Heart right ventricle (tissue), 16 donors: ENCODE measurements around the gene LOXHD1. TPM values are rescaled to one million over a fixed set of nuclear protein-coding genes. Genes with fewer than 3 reads are reported as not detected.

Experiments
- ATAC-seq, 8 donors: fragments of 200-7000 bp; cut with Tn5 transposase; one replicate each; pipeline ENCODE4 v1.9.1; 2020; ENCODE audit warnings: mild to moderate bottlenecking in 8 of 8, moderate library complexity in 8 of 8, moderate number of reproducible peaks in 1 of 8
- DNase-seq, 2 donors: peaks; one replicate each; pipeline ENCODE4 v3.0.0-alpha.2; 2020
- H3K27ac ChIP-seq, 10 donors: fragments of 200-600 bp; sonication (generic) in 2 of 10; one replicate each; pipeline versions ENCODE4 v1.5.0 to v1.8.0; 2020 to 2022; ENCODE audit warnings: mild to moderate bottlenecking in 3 of 10
- H3K27me3 ChIP-seq, 7 donors: fragments of 200-600 bp; one replicate each; pipeline ENCODE4 v1.8.0; 2021 to 2022; ENCODE audit warnings: mild to moderate bottlenecking in 2 of 7
- H3K36me3 ChIP-seq, 9 donors: fragments of 200-600 bp; sonication (generic) in 1 of 9; one replicate each; pipeline versions ENCODE4 v1.5.0 to v1.8.0; 2020 to 2022; ENCODE audit warnings: mild to moderate bottlenecking in 2 of 9
- H3K4me1 ChIP-seq, 9 donors: fragments of 200-600 bp; sonication (generic) in 1 of 9; one replicate each; pipeline versions ENCODE4 v1.5.0 to v1.8.0; 2020 to 2022; ENCODE audit warnings: mild to moderate bottlenecking in 4 of 9
- H3K4me3 ChIP-seq, 10 donors: fragments of 200-600 bp; sonication (generic) in 2 of 10; one replicate each; pipeline versions ENCODE4 v1.5.0 to v1.8.0; 2020 to 2022; ENCODE audit warnings: mild to moderate bottlenecking in 7 of 10, moderate library complexity in 2 of 10
- H3K9me3 ChIP-seq, 11 donors: fragments of 200-600 bp in 10 of 11; sonication (generic) in 2 of 11; one replicate each; pipeline versions ENCODE4 v1.5.0 to v1.8.0; 2013 to 2022; ENCODE audit warnings: mild to moderate bottlenecking in 2 of 11, control low read depth in 1 of 11, moderate library complexity in 1 of 11
- WGBS, 2 donors: extraction: QIAGEN DNeasy Blood & Tissue Kit; methylation state at CpG; one replicate each; pipeline ENCODE4 v1.1.7; 2013; ENCODE audit warnings: inconsistent platforms in 1 of 2; 5-methylcytosine and 5-hydroxymethylcytosine counted together
- intact Hi-C, 10 donors: fragments of 100-400 bp; cut with DNase I; formaldehyde crosslinking; loops; one replicate each; pipeline versions ENCODE4 v1.11.1 to v1.14.2; 2022
- polyA plus RNA-seq, 2 donors: library from polyadenylated mRNA; stranded (reverse); fragments of 200-250 nt; gene quantifications; one replicate each; pipeline ENCODE4 v1.2.3, GENCODE V29; 2013
- total RNA-seq, 10 donors: library from RNA; stranded (reverse); fragmentation: NEBNext Ultra II Directional in 3 of 10; extraction: Animal tissue kit (Norgen Biotek cat#: 25700) in 3 of 10; gene quantifications; one replicate each; pipeline versions ENCODE4 v1.2.1 to v1.2.4, GENCODE V29; 2021 to 2023
- TF ChIP-seq, protein P1 (sequence below), 9 donors: fragments of 200-600 bp; sonication (generic) in 2 of 9; IDR thresholded peaks; one replicate each; pipeline versions ENCODE4 v1.5.0 to v1.8.0; 2021 to 2022; ENCODE audit warnings: antibody characterized with exemption in 9 of 9, mild to moderate bottlenecking in 5 of 9, moderate library complexity in 1 of 9
- donor health status: Arrhythmogenic right ventricular cardiomyopathy.
- donor health status: ischemic (EF 13 %, LVEDD 7.1; RV severe dilation, severe dysfunction).
- donor health status: healthy with polysubstance abuse.
- donor health status: DM: no; HTN: yes; CAD: no.
- donor health status: DM: no; HTN: no; CAD: no.
- donor health status: ischemic (EF 25% LVEDD 6.9; RV normal size, moderate dysfunction).
- donor health status: ischemic (EF 25% LVEDD 5.7; RV mildly dilated, moderate dysfunction).
- donor health status: healthy.
- donor health status: DM: yes; HTN: yes; CAD: no.
- donor health status: Ischemic cardiomyopathy.
- donor health status: ischemic (EF 35%, LVEDD 5.7; RV mildly dilated, moderate dysfunction).
- donor health status: nonischemic (EF 11% LVEDD 7.7; RV severe dilation, severe dysfunction).
- donor health status: DM: yes; HTN: yes; CAD: no.
- donor health status: PGD.
- donor health status: ischemic (EF 29% LVEDD 5.4; RV normal size, mild dysfunction).
- donor health status: nonischemic (EF 23%, LVEDD 6.1; RV moderate dilation, normal function).

Gene LOXHD1
- total and polyA plus RNA-seq, 12 donors, result 0.15 to 1.9 (median 0.88) TPM

DNA sequence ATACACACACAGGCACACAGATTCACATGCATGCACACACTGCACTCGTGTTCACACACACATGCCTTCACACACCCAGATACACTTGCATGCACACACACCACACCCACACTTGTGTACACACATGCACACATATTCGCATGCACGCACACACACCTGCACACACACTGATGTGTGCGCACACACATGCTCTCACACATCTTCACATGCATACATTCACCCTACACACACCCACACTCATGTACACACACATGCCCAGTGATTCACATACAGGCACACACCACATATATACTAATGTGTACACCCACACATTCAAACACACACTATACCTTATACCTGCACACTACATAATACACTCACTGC lies 181.6 kb downstream of the LOXHD1 start:
- H3K27ac ChIP-seq, result no peak overlapping the region
- no peaks in the 10 kb centered on the region for H3K36me3 ChIP-seq
- ATAC-seq (peak in 1 of 8 donors; percentile 22), DNase-seq (no peak)
- no peaks in the 10 kb centered on the region for H3K9me3 ChIP-seq
- TF ChIP-seq, protein P1, sequence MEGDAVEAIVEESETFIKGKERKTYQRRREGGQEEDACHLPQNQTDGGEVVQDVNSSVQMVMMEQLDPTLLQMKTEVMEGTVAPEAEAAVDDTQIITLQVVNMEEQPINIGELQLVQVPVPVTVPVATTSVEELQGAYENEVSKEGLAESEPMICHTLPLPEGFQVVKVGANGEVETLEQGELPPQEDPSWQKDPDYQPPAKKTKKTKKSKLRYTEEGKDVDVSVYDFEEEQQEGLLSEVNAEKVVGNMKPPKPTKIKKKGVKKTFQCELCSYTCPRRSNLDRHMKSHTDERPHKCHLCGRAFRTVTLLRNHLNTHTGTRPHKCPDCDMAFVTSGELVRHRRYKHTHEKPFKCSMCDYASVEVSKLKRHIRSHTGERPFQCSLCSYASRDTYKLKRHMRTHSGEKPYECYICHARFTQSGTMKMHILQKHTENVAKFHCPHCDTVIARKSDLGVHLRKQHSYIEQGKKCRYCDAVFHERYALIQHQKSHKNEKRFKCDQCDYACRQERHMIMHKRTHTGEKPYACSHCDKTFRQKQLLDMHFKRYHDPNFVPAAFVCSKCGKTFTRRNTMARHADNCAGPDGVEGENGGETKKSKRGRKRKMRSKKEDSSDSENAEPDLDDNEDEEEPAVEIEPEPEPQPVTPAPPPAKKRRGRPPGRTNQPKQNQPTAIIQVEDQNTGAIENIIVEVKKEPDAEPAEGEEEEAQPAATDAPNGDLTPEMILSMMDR (IDR thresholded peaks at IDR 0.05), result no peak
- H3K4me1 ChIP-seq, result peaks cover 0 to 11% (median 0%) of the 10 kb centered on the region in 9 donors
- 95 to 97% methylated on average over 4 of the region's 4 CpGs for WGBS, 2 donors
- intact Hi-C loops, result loop anchor here in 3 of 10 donors (5.0 to 10.0 kb wide), 3 partner anchors 51 to 303 kb away; a partner anchor contains a TSS
- no peaks in the 10 kb centered on the region for H3K27me3 ChIP-seq
- no peak overlapping the region for H3K4me3 ChIP-seq

DNA sequence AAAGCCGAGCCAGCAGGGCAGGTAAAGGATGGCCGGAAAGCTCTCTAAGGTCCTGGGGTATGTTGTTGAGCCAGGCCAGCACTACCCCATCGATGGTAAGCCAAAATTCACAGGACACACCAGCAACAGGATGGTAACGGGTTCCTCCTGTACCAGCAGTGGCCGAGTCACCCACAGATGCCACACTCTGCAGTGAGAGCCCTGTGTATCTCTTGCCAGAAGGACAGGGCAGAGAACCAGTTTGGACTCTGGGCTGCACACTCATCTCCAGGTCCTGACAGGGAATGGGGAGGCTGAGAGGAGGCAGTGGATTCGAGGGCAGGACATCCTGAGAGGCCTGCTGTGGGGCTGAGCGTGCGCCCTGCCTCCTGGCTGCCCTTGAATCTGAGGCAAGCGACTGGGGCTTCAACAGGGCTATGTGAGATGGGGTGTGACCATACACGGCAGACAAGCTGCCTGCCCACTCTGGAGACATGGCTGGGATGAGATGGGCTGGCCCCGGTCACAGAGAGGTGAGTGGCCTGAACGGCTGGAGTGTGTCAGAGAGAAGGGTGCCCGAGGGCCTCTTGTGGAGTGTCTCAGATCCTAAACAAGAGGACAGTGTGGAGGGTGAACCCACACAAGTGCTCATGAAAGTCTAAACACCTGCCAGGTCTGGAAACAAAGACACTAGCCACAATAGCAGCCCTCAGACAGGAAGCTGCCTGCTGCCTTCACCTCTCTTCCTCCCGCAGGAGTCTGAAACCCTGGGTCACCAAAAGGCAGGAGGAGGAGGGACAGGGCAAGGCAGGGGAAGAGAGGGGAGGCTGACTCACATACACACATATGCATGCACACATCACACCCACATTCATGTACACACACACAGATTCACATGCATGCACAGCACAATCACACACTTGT lies 182.3 kb downstream of the LOXHD1 start:
- Histone ChIP-seq H3K9me3 (no peaks in the 10 kb centered on the region), H3K27me3 (no peaks in the 10 kb centered on the region), H3K4me1 (peaks cover 0 to 11% (median 0%) of the 10 kb centered on the region in 9 donors), H3K4me3 (no peak overlapping the region), H3K36me3 (no peaks in the 10 kb centered on the region), H3K27ac (no peak overlapping the region)
- DNase-seq (no peak), ATAC-seq (peak in 6 of 8 donors; percentile 9 to 49 (median 33))
- 70 to 71% methylated on average over 14 of the region's 14 CpGs for WGBS, 2 donors
- intact Hi-C loops, result loop anchor here in 3 of 10 donors (5.0 to 10.0 kb wide), 4 partner anchors 50 to 302 kb away; a partner anchor contains a TSS
- TF ChIP-seq, protein P1 (IDR thresholded peaks at IDR 0.05), result no peak

DNA sequence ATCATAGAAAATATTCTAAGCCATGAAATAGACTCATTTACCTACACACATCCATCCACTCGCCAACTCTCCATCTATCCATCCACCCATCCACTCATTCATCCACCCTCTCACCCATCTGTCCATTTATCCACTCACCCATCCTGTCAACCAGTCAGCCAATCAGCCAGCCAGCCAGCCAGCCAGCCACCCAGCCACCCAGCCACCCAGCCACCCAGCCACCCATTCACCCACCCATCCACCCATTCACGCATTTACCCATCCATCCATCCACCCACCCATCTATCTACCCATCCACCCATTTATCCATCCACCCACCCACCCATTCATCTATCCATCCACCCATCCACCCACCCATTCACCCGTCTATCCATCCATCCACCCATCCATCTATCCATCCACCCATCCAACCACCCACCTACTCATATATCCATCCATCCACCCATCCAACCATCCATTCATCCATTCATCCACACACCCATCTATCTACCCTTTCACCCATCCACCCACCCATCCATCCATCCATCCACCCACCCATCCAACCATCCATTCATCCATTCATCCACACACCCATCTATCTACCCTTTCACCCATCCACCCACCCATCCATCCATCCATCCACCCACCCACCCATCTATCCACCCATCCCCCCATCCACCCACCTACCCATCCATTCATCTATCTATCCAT lies 185.1 kb downstream of the LOXHD1 start:
- 94% methylated on average over 3 of the region's 3 CpGs for WGBS, 2 donors
- DNase-seq, result no peak
- ATAC-seq, result no peak
- Histone ChIP-seq H3K36me3 (no peaks in the 10 kb centered on the region), H3K27ac (no peak overlapping the region), H3K4me1 (peaks cover 0 to 11% (median 0%) of the 10 kb centered on the region in 9 donors), H3K4me3 (no peak overlapping the region), H3K27me3 (no peaks in the 10 kb centered on the region), H3K9me3 (no peaks in the 10 kb centered on the region)
- intact Hi-C loops, result loop anchor here in 3 of 10 donors (5.0 to 10.0 kb wide), 3 partner anchors 47 to 177 kb away; no protein-coding TSS in a partner anchor
- TF ChIP-seq, protein P1 (IDR thresholded peaks at IDR 0.05), result no peak

DNA sequence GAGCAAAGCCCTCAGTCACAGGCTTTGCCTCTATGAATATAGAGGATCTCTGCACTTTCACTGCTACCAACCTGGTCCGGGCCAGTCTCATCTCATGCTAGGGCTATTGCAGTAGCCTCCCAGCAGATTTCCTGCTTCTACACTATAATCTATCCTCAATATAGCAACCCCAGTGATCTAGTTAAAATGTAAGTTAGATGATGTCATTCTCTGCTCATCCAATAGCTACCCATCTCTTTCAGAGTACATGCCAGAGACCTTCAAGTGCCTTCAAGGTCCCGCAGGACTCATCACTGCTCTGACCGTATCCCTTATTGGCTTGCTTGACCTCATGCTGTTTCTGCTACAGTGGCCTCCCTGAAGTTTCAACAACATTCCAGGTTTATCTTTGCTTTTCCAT lies 186.3 kb downstream of the LOXHD1 start:
- peaks cover 0 to 11% (median 0%) of the 10 kb centered on the region in 9 donors for H3K4me1 ChIP-seq
- ATAC-seq, result no peak
- intact Hi-C loops, result loop anchor here in 3 of 10 donors (5.0 to 10.0 kb wide), 3 partner anchors 46 to 176 kb away; no protein-coding TSS in a partner anchor
- WGBS, 2 donors, result 79 to 81% methylated on average over 3 of the region's 3 CpGs
- DNase-seq, result no peak
- H3K27me3 ChIP-seq, result no peaks in the 10 kb centered on the region
- no peak overlapping the region for H3K4me3 ChIP-seq
- H3K9me3 ChIP-seq, result no peaks in the 10 kb centered on the region
- no peak overlapping the region for H3K27ac ChIP-seq
- TF ChIP-seq, protein P1 (IDR thresholded peaks at IDR 0.05), result no peak
- H3K36me3 ChIP-seq, result no peaks in the 10 kb centered on the region
